ENCODE measurements around the gene PPP1R14D.

DNA sequence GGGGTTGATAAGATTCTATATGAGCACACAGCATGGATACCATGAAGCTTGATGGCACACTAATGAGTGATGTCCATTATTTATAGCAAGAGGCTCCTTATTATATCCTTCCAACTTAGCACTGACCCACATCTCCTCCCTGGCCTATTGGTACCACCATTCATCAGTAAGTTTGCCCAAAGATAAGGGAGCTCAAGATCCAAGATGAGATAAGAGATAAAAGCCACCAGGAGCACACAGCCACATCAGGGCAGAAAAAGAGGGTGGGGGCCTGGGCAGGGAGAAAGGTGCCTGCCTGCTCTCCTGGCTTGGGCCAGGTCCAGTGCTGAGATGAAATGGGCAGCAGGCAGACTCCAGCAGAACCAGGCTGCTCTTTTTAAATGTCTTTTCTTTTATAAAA lies 4.4 kb upstream of the PPP1R14D start:
- TF ChIP-seq TAF1 (IDR thresholded peaks at IDR 0.05; ENCODE audit: low read depth) (no peak), MXI1 (conservative IDR thresholded peaks at IDR 0.05; ENCODE audit: poor library complexity, severe bottlenecking) (no peak), EZH2 (IDR thresholded peaks at IDR 0.05; ENCODE audit: borderline replicate concordance, insufficient read depth, low read length, poor library complexity, severe bottlenecking) (no peak), EP300 (conservative IDR thresholded peaks at IDR 0.05; ENCODE audit: poor library complexity, severe bottlenecking) (no peak)
- TF ChIP-seq, protein P1, sequence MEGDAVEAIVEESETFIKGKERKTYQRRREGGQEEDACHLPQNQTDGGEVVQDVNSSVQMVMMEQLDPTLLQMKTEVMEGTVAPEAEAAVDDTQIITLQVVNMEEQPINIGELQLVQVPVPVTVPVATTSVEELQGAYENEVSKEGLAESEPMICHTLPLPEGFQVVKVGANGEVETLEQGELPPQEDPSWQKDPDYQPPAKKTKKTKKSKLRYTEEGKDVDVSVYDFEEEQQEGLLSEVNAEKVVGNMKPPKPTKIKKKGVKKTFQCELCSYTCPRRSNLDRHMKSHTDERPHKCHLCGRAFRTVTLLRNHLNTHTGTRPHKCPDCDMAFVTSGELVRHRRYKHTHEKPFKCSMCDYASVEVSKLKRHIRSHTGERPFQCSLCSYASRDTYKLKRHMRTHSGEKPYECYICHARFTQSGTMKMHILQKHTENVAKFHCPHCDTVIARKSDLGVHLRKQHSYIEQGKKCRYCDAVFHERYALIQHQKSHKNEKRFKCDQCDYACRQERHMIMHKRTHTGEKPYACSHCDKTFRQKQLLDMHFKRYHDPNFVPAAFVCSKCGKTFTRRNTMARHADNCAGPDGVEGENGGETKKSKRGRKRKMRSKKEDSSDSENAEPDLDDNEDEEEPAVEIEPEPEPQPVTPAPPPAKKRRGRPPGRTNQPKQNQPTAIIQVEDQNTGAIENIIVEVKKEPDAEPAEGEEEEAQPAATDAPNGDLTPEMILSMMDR (IDR thresholded peaks at IDR 0.05; ENCODE audit: poor library complexity, severe bottlenecking) = no peak
- TF ChIP-seq, protein P2, sequence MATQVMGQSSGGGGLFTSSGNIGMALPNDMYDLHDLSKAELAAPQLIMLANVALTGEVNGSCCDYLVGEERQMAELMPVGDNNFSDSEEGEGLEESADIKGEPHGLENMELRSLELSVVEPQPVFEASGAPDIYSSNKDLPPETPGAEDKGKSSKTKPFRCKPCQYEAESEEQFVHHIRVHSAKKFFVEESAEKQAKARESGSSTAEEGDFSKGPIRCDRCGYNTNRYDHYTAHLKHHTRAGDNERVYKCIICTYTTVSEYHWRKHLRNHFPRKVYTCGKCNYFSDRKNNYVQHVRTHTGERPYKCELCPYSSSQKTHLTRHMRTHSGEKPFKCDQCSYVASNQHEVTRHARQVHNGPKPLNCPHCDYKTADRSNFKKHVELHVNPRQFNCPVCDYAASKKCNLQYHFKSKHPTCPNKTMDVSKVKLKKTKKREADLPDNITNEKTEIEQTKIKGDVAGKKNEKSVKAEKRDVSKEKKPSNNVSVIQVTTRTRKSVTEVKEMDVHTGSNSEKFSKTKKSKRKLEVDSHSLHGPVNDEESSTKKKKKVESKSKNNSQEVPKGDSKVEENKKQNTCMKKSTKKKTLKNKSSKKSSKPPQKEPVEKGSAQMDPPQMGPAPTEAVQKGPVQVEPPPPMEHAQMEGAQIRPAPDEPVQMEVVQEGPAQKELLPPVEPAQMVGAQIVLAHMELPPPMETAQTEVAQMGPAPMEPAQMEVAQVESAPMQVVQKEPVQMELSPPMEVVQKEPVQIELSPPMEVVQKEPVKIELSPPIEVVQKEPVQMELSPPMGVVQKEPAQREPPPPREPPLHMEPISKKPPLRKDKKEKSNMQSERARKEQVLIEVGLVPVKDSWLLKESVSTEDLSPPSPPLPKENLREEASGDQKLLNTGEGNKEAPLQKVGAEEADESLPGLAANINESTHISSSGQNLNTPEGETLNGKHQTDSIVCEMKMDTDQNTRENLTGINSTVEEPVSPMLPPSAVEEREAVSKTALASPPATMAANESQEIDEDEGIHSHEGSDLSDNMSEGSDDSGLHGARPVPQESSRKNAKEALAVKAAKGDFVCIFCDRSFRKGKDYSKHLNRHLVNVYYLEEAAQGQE (IDR thresholded peaks at IDR 0.05; ENCODE audit: borderline replicate concordance) = no peak

Data from neural cell (in vitro differentiated cells).